Endometrial microvascular endothelial cells (primary cell): ENCODE results near the gene ICAM3. TPM values are rescaled to one million over a fixed set of nuclear protein-coding genes. Genes with fewer than 3 reads are reported as not detected.

Experiments
- total RNA-seq: library from RNA; depleted of rRNA; stranded (reverse); fragments of >200 nt; gene quantifications from one replicate; pipeline ENCODE4 v1.2.3, GENCODE V29; 2015; ENCODE audit errors: inconsistent ontology term

Gene ICAM3
- total RNA-seq, 1 donor from 2014 or later, result 11.8 TPM

Other genes starting within 250 kb of the ICAM3 start
- 0.09 TPM for gene ANGPTL6, start 236.9 kb downstream of the ICAM3 start, total RNA-seq
- gene PPAN, start 233.3 kb downstream of the ICAM3 start, total RNA-seq, result 55.2 TPM
- not detected for gene P2RY11, start 227.9 kb downstream of the ICAM3 start, total RNA-seq
- gene EIF3G, start 219.7 kb downstream of the ICAM3 start, total RNA-seq, result 277 TPM
- gene DNMT1, start 144.7 kb downstream of the ICAM3 start, total RNA-seq, result 134 TPM
- 1.7 TPM for gene S1PR2, start 108.3 kb downstream of the ICAM3 start, total RNA-seq
- 117 TPM for gene MRPL4, start 87.4 kb downstream of the ICAM3 start, total RNA-seq
- 87.4 TPM for gene ICAM1, start 68.5 kb downstream of the ICAM3 start, total RNA-seq
- gene ICAM4, start 52.7 kb downstream of the ICAM3 start, total RNA-seq, result 2.1 TPM
- gene ICAM5, start 49.7 kb downstream of the ICAM3 start, total RNA-seq, result not detected
- under 0.01 TPM for gene ZGLP1, start 29.8 kb downstream of the ICAM3 start, total RNA-seq
- 52.8 TPM for gene FDX2, start 23.6 kb downstream of the ICAM3 start, total RNA-seq
- 28.1 TPM for gene RAVER1, start 6.1 kb downstream of the ICAM3 start, total RNA-seq
- gene TYK2, start 40.9 kb upstream of the ICAM3 start, total RNA-seq, result 169 TPM
- gene CDC37, start 63.9 kb upstream of the ICAM3 start, total RNA-seq, result 344 TPM
- 6.6 TPM for gene PDE4A, start 80.9 kb upstream of the ICAM3 start, total RNA-seq
- gene KEAP1, start 163.7 kb upstream of the ICAM3 start, total RNA-seq, result 90.3 TPM
- gene S1PR5, start 177.8 kb upstream of the ICAM3 start, total RNA-seq, result 2.0 TPM
- 31.9 TPM for gene ATG4D, start 204.3 kb upstream of the ICAM3 start, total RNA-seq
- 10.2 TPM for gene KRI1, start 226.4 kb upstream of the ICAM3 start, total RNA-seq
- 2.0 TPM for gene CDKN2D, start 229.4 kb upstream of the ICAM3 start, total RNA-seq
- not detected for gene AP1M2, start 247.7 kb upstream of the ICAM3 start, total RNA-seq